Ascending aorta (tissue), 2 donors: Measurements from ENCODE around the gene ACOT11. TPM values are rescaled to one million over a fixed set of nuclear protein-coding genes. Genes with fewer than 3 reads are reported as not detected.

ENCODE experiments used
- DNase-seq, 2 donors: peaks; one replicate each; pipeline ENCODE4 v3.0.0-alpha.2; 2019; ENCODE audit warnings: low spot score in 2 of 2
- H3K27ac ChIP-seq, 2 donors: fragments of 200-600 bp; sonication (generic); one replicate each; pipeline ENCODE4 v1.5.1; 2016 to 2017; ENCODE audit warnings: mild to moderate bottlenecking in 1 of 2
- H3K27me3 ChIP-seq: fragments of 200-600 bp; sonication (generic); one replicate; pipeline ENCODE4 v1.5.1; 2017
- H3K36me3 ChIP-seq, 2 donors: fragments of 200-600 bp; sonication (generic); one replicate each; pipeline ENCODE4 v1.5.1; 2016
- H3K4me1 ChIP-seq, 2 donors: fragments of 200-600 bp; sonication (generic); one replicate each; pipeline ENCODE4 v1.5.1; 2016 to 2017; ENCODE audit warnings: mild to moderate bottlenecking in 1 of 2
- H3K4me3 ChIP-seq, 2 donors: fragments of 200-600 bp; sonication (generic); one replicate each; pipeline ENCODE4 v1.5.1; 2016 to 2017; ENCODE audit warnings: mild to moderate bottlenecking in 1 of 2
- H3K9me3 ChIP-seq, 2 donors: fragments of 200-600 bp; sonication (generic); one replicate each; pipeline ENCODE4 v1.5.1; 2016
- CTCF ChIP-seq, 3 experiments: fragments of 200-600 bp in 2 of 3; fragments of 450-650 bp in 1 of 3; sonication (generic) in 2 of 3; IDR thresholded peaks; one replicate each; pipeline ENCODE4 v1.5.1; 2016 to 2019; ENCODE audit warnings: antibody characterized with exemption in 3 of 3, mild to moderate bottlenecking in 1 of 3, moderate library complexity in 1 of 3
- intact Hi-C: fragments of 100-400 bp; cut with DNase I; formaldehyde crosslinking; loops from one replicate; pipeline ENCODE4 v1.15.1; 2023
- total RNA-seq: library from RNA; depleted of rRNA; stranded (reverse); fragments of >200 nt; gene quantifications from one replicate; pipeline ENCODE4 v1.1.0, GENCODE V29; 2016

Gene ACOT11
- total RNA-seq, 1 donor from 2014 or later = 30.4 TPM

- TF ChIP-seq CTCF (IDR thresholded peaks at IDR 0.05) = no peak
- Histone ChIP-seq H3K4me3 (no peak overlapping the region), H3K36me3 (peaks cover 0 to 6% of the 10 kb centered on the region in 2 donors), H3K4me1 (no peaks in the 10 kb centered on the region), H3K27ac (no peak overlapping the region), H3K9me3 (peaks cover 0 to 1% of the 10 kb centered on the region in 2 donors), H3K27me3 (no peaks in the 10 kb centered on the region)
- no peak for DNase-seq
- intact Hi-C loops = no loop called here
Observed at GRCh38 chr1:54653036-54653435, 105.0 kb downstream of the ACOT11 start.

GRCh38 chr1:54658164-54658913, 110.3 kb downstream of the ACOT11 start:
- no peak for TF ChIP-seq CTCF (IDR thresholded peaks at IDR 0.05)
- Histone ChIP-seq H3K4me3 (no peak overlapping the region), H3K9me3 (peaks cover 0 to 5% of the 10 kb centered on the region in 2 donors), H3K36me3 (peaks cover 0 to 14% of the 10 kb centered on the region in 2 donors), H3K4me1 (no peaks in the 10 kb centered on the region), H3K27ac (no peak overlapping the region), H3K27me3 (no peaks in the 10 kb centered on the region)
- intact Hi-C loops = no loop called here
- DNase-seq = no peak

Other genes with a start within 250 kb of the ACOT11 start
- gene SSBP3, start 141.8 kb upstream of the ACOT11 start, total RNA-seq = 51.0 TPM
- not detected for gene FAM151A, start 75.3 kb downstream of the ACOT11 start, total RNA-seq
- 2.0 TPM for gene MROH7, start 93.6 kb downstream of the ACOT11 start, total RNA-seq
- 20.6 TPM for gene TTC4, start 167.6 kb downstream of the ACOT11 start, total RNA-seq
- gene PARS2, start 216.3 kb downstream of the ACOT11 start, total RNA-seq = 0.43 TPM